NCI-H774 (cell line): Measurements from ENCODE around the gene RIMS1.

Source experiments
- DNase-seq: peaks from one replicate; lab custom pipeline; 2025; lab: John Stamatoyannopoulos, UW

Gene RIMS1

GRCh38 chr6:72084992-72085569, 198.7 kb downstream of the RIMS1 start:
- peak; percentile 7 for DNase-seq

DNA sequence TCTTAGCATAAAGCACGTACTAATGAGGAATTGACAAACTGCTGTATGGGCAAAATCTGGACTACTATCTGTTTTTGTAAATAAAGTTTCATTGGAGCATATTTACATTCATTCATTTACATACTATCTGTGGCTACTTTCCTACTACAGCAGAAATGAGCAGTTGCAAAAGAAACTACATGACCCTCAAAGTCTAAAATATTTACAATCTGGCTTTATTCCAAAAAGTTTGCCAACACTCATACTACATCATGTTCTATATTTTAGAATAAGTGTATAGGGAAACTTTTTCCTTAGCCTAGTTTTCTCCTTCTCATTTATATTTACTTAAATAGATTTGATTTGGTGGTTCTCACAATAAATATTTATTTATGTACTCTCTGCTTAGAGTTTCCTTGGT, 208.2 kb downstream of the RIMS1 start:
- no peak for DNase-seq

- DNase-seq: no peak
Observed at GRCh38 chr6:72102561-72102960, 216.2 kb downstream of the RIMS1 start.

GRCh38 chr6:72111611-72112010, 225.3 kb downstream of the RIMS1 start:
- no peak for DNase-seq

- DNase-seq: no peak
Observed at GRCh38 chr6:72130327-72130726, 244.0 kb downstream of the RIMS1 start.

DNA sequence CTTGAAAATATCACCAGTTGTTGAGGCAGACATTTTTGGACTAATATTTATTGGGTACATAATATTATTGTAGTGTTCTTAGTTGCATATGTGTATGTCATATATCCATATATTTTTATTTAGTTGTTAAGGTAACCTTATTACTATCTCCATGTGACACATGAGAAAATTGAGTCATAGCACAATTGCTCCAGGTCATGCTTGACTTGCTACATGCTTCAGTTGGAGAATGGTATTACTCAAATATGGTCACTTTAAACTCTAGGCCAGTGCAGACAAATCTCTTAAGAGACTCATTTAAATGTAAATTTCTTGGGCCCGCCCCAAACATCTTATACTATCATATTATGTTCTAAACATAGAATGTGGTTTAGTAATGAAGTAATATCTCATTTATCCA, 246.1 kb downstream of the RIMS1 start:
- DNase-seq: no peak

- DNase-seq: no peak
Observed at GRCh38 chr6:72132851-72133250, 246.5 kb downstream of the RIMS1 start.

DNA sequence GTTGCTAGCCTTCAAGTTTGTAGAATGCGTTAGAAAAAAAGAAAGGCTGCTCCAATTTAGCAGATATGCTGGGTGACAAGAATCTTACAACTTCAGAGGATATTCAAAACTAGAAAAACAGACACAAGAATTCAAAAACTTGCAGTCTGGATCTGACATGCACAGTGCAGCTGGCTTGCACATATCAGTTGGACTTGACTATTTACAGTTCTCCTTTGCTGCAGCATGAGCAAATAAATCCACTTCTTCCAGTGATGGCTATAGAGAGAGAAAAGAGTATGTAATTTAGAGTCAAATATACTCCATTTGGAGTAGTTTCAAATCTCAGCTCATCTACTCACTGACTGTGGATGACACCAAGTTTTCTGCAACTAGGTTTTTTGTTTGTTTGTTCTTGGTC, 247.0 kb downstream of the RIMS1 start:
- DNase-seq: no peak

DNA sequence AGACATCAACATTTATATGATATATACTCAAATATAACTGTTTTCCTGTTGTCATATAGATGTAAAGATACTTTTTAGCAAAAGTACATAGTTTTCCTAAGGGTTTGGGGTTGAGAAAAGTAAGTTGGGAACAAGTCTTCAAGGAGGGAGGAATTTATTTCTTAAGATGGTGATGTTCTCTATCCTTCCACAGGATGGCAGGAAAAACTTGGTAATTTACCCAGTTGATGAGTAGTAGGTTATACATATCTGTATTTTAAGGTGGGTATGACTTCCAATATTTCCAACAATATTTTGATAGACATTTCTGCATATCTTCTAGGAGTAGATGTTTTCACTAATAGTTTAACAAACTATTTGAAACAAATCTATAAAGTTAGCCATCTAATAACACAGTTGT, 254.4 kb downstream of the RIMS1 start:
- no peak for DNase-seq

GRCh38 chr6:72149715-72150114, 263.4 kb downstream of the RIMS1 start:
- DNase-seq: no peak

- no peak for DNase-seq
Observed at GRCh38 chr6:72151742-72152141, 265.4 kb downstream of the RIMS1 start.

- DNase-seq: no peak
Observed at GRCh38 chr6:72175916-72176315, 289.6 kb downstream of the RIMS1 start.

DNA sequence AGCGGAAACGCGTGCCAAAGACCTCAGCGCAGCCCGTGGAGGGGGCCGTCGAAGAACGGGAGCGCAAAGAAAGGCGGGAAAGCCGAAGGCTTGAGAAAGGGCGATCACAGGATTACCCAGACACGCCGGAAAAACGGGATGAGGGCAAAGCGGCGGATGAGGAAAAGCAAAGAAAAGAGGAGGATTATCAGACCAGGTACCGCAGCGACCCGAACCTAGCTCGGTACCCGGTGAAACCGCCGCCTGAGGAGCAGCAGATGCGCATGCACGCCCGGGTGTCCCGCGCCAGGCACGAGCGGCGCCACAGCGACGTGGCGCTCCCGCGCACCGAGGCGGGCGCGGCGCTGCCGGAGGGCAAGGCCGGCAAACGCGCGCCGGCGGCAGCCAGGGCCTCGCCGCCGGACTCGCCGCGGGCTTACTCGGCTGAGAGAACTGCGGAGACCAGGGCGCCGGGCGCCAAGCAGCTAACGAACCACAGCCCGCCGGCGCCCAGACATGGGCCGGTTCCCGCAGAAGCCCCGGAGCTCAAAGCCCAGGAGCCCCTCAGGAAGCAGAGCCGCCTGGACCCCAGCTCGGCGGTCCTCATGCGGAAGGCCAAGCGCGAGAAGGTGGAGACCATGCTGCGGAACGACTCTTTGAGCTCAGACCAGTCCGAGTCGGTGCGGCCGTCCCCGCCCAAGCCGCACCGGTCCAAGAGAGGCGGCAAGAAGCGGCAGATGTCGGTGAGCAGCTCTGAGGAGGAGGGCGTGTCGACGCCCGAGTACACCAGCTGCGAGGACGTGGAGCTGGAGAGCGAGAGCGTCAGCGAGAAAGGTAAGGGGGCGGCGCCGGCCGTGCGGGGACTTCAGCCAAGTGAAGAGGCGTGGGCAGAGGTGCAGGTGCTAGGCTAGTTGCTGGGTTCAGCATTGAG, 296.2 kb downstream of the RIMS1 start:
- no peak for DNase-seq

DNA sequence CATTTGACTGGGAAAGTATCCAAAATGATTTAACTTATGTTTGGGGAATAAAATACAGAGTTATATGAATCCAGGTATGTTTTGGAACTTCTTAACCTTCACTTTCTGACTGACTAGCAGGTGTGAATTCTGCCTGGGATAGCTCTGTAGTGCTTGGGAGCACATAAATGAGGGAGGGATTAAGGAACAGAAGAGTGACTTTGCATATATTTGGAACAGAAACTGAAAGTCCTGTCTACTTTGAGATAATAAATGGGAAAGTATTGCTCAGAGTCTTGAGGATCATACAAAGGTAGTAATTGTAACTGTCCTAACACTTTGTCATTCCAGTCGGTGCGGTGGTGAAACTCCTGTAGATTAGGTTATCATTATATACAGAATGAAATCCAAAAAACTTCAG, 317.6 kb downstream of the RIMS1 start:
- no peak for DNase-seq

DNA sequence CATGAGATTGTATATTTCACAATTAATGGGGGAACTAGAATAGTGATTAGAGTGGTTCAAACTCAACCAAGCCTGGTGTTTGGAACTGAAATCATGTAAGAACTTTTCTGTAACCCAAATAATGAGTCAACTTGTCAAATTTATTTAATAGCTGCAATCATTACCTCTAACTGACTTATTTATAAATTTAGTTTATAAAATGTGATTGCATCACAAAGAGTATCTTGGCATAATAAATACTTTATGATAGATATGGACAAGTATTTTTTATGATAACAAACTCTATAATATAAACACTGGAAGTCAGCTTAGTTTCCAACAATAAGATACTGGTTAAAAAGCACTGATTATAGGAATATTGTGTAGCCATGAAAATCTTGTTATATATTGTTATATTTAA, 319.1 kb downstream of the RIMS1 start:
- no peak for DNase-seq

DNA sequence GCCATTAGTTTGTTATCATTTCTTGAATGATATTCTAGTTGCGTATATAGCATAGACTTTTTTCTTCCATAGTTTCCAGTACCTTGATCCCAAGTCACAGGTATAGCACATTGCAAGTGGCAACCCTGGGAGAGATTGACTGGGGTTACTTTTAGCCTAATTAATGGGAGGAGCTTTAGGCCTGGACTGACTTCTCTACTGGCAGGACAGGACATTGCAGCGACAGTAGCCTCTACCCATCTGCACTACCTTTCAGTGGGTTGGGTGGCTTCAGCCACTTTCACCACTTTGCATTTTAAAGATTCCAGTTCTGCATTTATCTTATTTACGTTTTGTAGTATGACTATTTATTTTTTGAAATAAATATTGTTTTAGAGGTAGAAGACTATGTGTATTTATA, 320.3 kb downstream of the RIMS1 start:
- no peak for DNase-seq

DNA sequence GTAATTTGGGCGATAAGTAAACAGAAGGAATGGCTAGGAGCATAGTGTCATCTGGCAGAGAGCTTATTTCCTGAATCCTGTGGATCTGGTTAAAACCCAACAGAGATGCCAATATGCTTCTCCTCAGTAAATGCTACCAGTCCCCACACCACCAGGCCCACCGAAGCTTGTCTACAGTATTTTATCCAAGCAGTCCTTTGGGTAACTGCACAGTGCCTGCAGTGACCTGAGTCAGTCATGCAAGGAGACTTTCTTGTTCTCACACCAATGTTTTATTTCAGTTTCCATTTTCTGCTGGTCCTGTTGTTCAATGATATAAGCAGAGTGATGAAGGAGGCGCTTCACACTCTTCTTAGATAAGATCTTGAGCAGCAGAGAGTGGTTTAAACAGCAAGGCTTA, 326.3 kb downstream of the RIMS1 start:
- DNase-seq: peak; percentile 26

GRCh38 chr6:72213654-72214053, 327.3 kb downstream of the RIMS1 start:
- no peak for DNase-seq

- DNase-seq: no peak
Observed at GRCh38 chr6:72216222-72217068, 330.1 kb downstream of the RIMS1 start.

- DNase-seq: no peak
Observed at GRCh38 chr6:72217626-72218025, 331.3 kb downstream of the RIMS1 start.

DNA sequence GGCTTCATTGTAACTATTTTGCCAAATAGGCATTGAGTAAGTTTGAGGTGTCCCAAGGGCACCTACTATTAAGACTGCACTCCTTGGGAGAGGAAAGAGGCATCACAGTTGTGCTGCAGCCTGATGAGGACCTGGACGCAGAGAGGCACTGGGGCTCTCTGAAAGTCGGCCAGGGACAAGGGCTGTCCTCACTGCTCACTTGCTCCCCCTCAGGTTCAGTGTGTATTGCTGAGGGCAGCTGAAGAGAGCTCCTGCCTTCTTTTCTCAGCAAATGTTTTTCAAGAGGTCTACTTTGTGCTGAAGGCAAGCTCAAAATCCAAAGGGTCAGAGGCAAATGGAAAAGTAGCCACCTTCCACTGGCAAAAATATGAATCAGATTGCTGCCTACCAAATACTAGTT, 331.8 kb downstream of the RIMS1 start:
- DNase-seq: no peak

DNA sequence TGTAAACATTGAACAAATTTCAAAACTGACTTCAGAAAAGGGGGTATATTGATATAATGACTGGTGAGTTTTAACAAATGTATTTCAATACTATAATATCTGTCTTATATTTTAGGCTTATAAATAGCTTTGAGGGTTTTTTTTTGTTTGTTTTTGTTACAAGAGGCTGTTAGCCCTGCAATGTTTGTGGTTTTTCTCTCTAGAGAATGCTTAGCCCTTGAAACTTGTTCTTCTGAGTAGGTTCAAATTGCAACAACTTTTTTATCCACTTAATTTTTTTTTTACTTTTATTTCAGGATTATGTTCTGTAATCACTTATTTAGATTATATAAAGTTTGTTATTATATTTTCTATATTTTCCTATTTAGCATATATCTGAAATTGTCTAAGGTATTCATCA, 333.2 kb downstream of the RIMS1 start:
- DNase-seq: no peak

DNA sequence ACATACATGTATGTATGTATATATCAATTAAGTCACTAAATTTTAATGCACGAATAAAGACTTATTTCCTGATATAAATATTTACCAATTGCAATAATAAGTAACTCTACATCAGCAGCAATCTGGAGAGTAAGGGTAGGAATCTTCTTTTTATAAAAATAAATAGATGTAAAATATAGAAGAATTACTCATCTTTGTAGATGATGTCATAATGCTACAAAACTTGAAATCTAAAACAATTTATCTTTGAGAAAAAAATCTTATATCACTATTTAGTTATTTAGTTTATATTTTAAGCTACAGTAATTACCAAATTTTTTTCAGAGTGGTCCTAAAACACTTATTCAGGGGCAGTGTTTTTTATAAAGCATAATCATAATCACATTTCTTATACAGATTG, 351.7 kb downstream of the RIMS1 start:
- DNase-seq: no peak
